PC-3 (cell line): ENCODE results near the gene SMAD1. TPM values are rescaled to one million over a fixed set of nuclear protein-coding genes. Genes with fewer than 3 reads are reported as not detected.
A peak's percentile ranks its signal among the peaks of the same experiment; 100 is the strongest.

ENCODE experiments used
- ATAC-seq: fragments of 200-7000 bp; cut with Tn5 transposase; 2 replicates; pipeline ENCODE4 v1.9.1; 2020; ENCODE audit warnings: mild to moderate bottlenecking, moderate library complexity
- BruUV-seq: library from RNA; stranded (reverse); fragments of 400-500 nt; replicated peaks from 2 replicates; lab custom pipeline; 2021; lab: Mats Ljungman, UMichigan
- CTCF ChIA-PET: fragments of 300-600 bp; sonication (Branson Sonifier 250); formaldehyde crosslinking; loops from one replicate; lab custom pipeline; 2022; ENCODE audit warnings: antibody characterized with exemption; lab: Charles Lee
- POLR2A ChIA-PET: fragments of 300-600 bp; sonication (Branson Sonifier 250); formaldehyde crosslinking; loops from one replicate; lab custom pipeline; 2022; ENCODE audit warnings: antibody characterized with exemption; ENCODE audit not compliant: unreplicated experiment; lab: Charles Lee
- DNase-seq: peaks from one replicate; pipeline ENCODE4 v3.0.0-alpha.2; 2015
- H2AFZ ChIP-seq: fragments of 300-600 bp; sonication (generic); 2 replicates; pipeline ENCODE4 v1.6.0; 2016; ENCODE audit warnings: antibody characterized with exemption, low read length
- H3F3A ChIP-seq: fragments of 300-600 bp; sonication (generic); one replicate; pipeline ENCODE4 v1.6.0; 2017; ENCODE audit warnings: antibody characterized with exemption, low read length, control low read depth, mild to moderate bottlenecking; ENCODE audit not compliant: unreplicated experiment
- H3K27ac ChIP-seq: fragments of 300-600 bp; sonication (generic); 2 replicates; pipeline ENCODE4 v1.5.1; 2016; ENCODE audit warnings: mild to moderate bottlenecking, low read length
- H3K27me3 ChIP-seq: fragments of 300-600 bp; sonication (generic); 2 replicates; pipeline ENCODE4 v1.6.1; 2016; ENCODE audit warnings: low read length, mixed read lengths
- H3K36me3 ChIP-seq: fragments of 300-600 bp; sonication (generic); 2 replicates; pipeline ENCODE4 v1.6.1; 2016; ENCODE audit warnings: low read depth, mixed run types, low read length, mixed read lengths
- H3K4me1 ChIP-seq: fragments of 300-600 bp; sonication (generic); 2 replicates; pipeline ENCODE4 v1.5.1; 2016; ENCODE audit warnings: low read length; ENCODE audit not compliant: insufficient read depth
- H3K4me2 ChIP-seq: fragments of 300-600 bp; sonication (generic); 2 replicates; pipeline ENCODE4 v1.6.0; 2016; ENCODE audit warnings: low read length
- H3K4me3 ChIP-seq: fragments of 300-600 bp; sonication (generic); 2 replicates; pipeline ENCODE4 v1.5.1; 2016; ENCODE audit warnings: mild to moderate bottlenecking, low read length, mixed read lengths
- H3K79me2 ChIP-seq: fragments of 300-600 bp; sonication (generic); 2 replicates; pipeline ENCODE4 v1.6.1; 2017; ENCODE audit warnings: low read length, mixed read lengths
- H3K9ac ChIP-seq: fragments of 300-600 bp; sonication (generic); 2 replicates; pipeline ENCODE4 v1.6.0; 2016; ENCODE audit warnings: mild to moderate bottlenecking, low read length
- H3K9me2 ChIP-seq: fragments of 300-600 bp; sonication (generic); replicated peaks from 2 replicates; pipeline ENCODE4 v1.6.1; 2016; ENCODE audit warnings: mixed run types, low read length, mixed read lengths
- H3K9me3 ChIP-seq: fragments of 300-600 bp; sonication (generic); 2 replicates; pipeline ENCODE4 v1.6.1; 2016; ENCODE audit warnings: low read length, mixed read lengths
- H4K20me1 ChIP-seq: fragments of 300-600 bp; sonication (generic); 2 replicates; pipeline ENCODE4 v1.6.1; 2016; ENCODE audit warnings: low read length, mixed read lengths
- CTCF ChIP-seq: fragments of 300-600 bp; sonication (generic); conservative IDR thresholded peaks from 2 replicates; pipeline ENCODE4 v1.5.1; 2017; ENCODE audit warnings: antibody characterized with exemption, low read depth, mild to moderate bottlenecking, low read length
- EZH2 ChIP-seq: fragments of 300-600 bp; sonication (generic); IDR thresholded peaks from one replicate; pipeline ENCODE4 v1.6.1; 2017; ENCODE audit warnings: antibody characterized with exemption, mild to moderate bottlenecking, low read length; ENCODE audit not compliant: unreplicated experiment
- EZH2phosphoT487 ChIP-seq: fragments of 300-600 bp; sonication (generic); IDR thresholded peaks from 2 replicates; pipeline ENCODE4 v1.6.1; 2018; ENCODE audit warnings: mild to moderate bottlenecking, antibody characterized with exemption, low read length, borderline replicate concordance
- intact Hi-C: fragments of 100-400 bp; cut with micrococcal nuclease; formaldehyde crosslinking; loops from 2 replicates; pipeline ENCODE4 v1.9.0; 2023
- total RNA-seq: library from RNA; depleted of rRNA; stranded (reverse); fragments of >200 nt; gene quantifications from 2 replicates; pipeline ENCODE4 v1.2.3, GENCODE V29; 2014

The SMAD1 gene
- total RNA-seq, 1 experiment from 2014 or later, result 13.3 TPM

- intact Hi-C loops, result loop anchor here (10.0 kb wide), 1 partner anchor 398 kb away; no protein-coding TSS in a partner anchor
- Histone ChIP-seq H3K27ac (no peak overlapping the region), H2AFZ (no peak overlapping the region), H3K27me3 (no peaks in the 10 kb centered on the region), H3K9me2 (no peaks in the 10 kb centered on the region), H3K9me3 (no peaks in the 10 kb centered on the region), H3K79me2 (no peaks in the 10 kb centered on the region), H3K4me3 (no peak overlapping the region), H3F3A (no peaks in the 10 kb centered on the region), H3K4me1 (peaks cover 10% of the 10 kb centered on the region), H3K4me2 (no peak overlapping the region), H3K36me3 (no peaks in the 10 kb centered on the region), H4K20me1 (no peaks in the 10 kb centered on the region), H3K9ac (no peak overlapping the region)
- ChIA-PET CTCF (no interaction called here), POLR2A (no interaction called here)
- TF ChIP-seq CTCF (no peak), EZH2phosphoT487 (no peak), EZH2 (no peak)
- ATAC-seq, result no peak
- no TSS peak for BruUV-seq
- no peak for DNase-seq
Measured at GRCh38 chr4:145552181-145552822, 70.6 kb downstream of the SMAD1 start.

DNA sequence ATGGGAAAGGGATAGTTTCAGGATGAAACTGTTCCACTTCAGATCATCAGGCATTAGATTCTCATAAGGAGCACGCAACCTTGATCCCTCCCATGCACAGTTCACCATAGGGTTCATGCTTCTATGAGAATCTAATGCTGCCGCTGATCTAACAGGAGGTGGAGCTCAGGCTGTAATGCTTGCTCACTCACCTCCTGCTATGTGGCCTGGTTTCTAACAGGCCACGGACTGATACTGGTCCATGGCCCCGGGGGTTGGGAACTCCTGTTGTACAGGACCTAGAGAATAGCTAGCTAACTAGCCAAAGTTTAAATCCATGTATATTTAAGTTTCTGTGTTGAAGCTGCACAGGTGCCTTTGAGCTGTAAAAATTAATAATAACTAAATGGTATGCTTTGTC lies 71.7 kb downstream of the SMAD1 start:
- H3K4me3 ChIP-seq, result no peak overlapping the region
- H3K9me2 ChIP-seq, result no peaks in the 10 kb centered on the region
- CTCF ChIA-PET, result no interaction called here
- peaks cover 10% of the 10 kb centered on the region for H3K4me1 ChIP-seq
- no peaks in the 10 kb centered on the region for H3K36me3 ChIP-seq
- H2AFZ ChIP-seq, result no peak overlapping the region
- H3K9ac ChIP-seq, result no peak overlapping the region
- no peaks in the 10 kb centered on the region for H3K79me2 ChIP-seq
- intact Hi-C loops, result loop anchor here (10.0 kb wide), 1 partner anchor 399 kb away; no protein-coding TSS in a partner anchor
- H3K27me3 ChIP-seq, result no peaks in the 10 kb centered on the region
- DNase-seq (no peak), ATAC-seq (no peak)
- POLR2A ChIA-PET, result interaction anchor here (0.6 kb wide), 1 partner anchor 11 kb away, joined by 3 read pairs; no protein-coding TSS in a partner anchor
- H3K27ac ChIP-seq, result no peak overlapping the region
- H4K20me1 ChIP-seq, result no peaks in the 10 kb centered on the region
- H3K4me2 ChIP-seq, result no peak overlapping the region
- no TSS peak for BruUV-seq
- H3K9me3 ChIP-seq, result no peaks in the 10 kb centered on the region
- H3F3A ChIP-seq, result no peaks in the 10 kb centered on the region
- TF ChIP-seq EZH2phosphoT487, result no peak
- no peak for TF ChIP-seq EZH2
- no peak for TF ChIP-seq CTCF

GRCh38 chr4:145554691-145555090 lies 73.0 kb downstream of the SMAD1 start:
- no peak for TF ChIP-seq CTCF
- no peak for TF ChIP-seq EZH2phosphoT487
- TF ChIP-seq EZH2, result no peak
- no peaks in the 10 kb centered on the region for H4K20me1 ChIP-seq
- no peaks in the 10 kb centered on the region for H3K27me3 ChIP-seq
- H3K79me2 ChIP-seq, result no peaks in the 10 kb centered on the region
- no peaks in the 10 kb centered on the region for H3K9me3 ChIP-seq
- POLR2A ChIA-PET, result no interaction called here
- no peak overlapping the region for H2AFZ ChIP-seq
- no TSS peak for BruUV-seq
- H3K4me2 ChIP-seq, result no peak overlapping the region
- no peaks in the 10 kb centered on the region for H3K36me3 ChIP-seq
- no peak overlapping the region for H3K4me3 ChIP-seq
- ATAC-seq (no peak), DNase-seq (peak; percentile 10)
- H3K4me1 ChIP-seq, result peaks cover 10% of the 10 kb centered on the region
- intact Hi-C loops, result loop anchor here (5.0 to 10.0 kb wide), 2 partner anchors 337 to 400 kb away; no protein-coding TSS in a partner anchor
- CTCF ChIA-PET, result no interaction called here
- H3F3A ChIP-seq, result no peaks in the 10 kb centered on the region
- H3K27ac ChIP-seq, result no peak overlapping the region
- H3K9me2 ChIP-seq, result no peaks in the 10 kb centered on the region
- no peak overlapping the region for H3K9ac ChIP-seq
